ENCODE data around the gene NDUFA1. TPM values are rescaled to one million over a fixed set of nuclear protein-coding genes. Genes with fewer than 3 reads are reported as not detected.

NDUFA1 gene
- total and polyA plus RNA-seq, 2 of the 13 experiments (the other 11 are each of a cell fraction or from before 2014, with no cell fraction given): 150 to 167 TPM

DNA sequence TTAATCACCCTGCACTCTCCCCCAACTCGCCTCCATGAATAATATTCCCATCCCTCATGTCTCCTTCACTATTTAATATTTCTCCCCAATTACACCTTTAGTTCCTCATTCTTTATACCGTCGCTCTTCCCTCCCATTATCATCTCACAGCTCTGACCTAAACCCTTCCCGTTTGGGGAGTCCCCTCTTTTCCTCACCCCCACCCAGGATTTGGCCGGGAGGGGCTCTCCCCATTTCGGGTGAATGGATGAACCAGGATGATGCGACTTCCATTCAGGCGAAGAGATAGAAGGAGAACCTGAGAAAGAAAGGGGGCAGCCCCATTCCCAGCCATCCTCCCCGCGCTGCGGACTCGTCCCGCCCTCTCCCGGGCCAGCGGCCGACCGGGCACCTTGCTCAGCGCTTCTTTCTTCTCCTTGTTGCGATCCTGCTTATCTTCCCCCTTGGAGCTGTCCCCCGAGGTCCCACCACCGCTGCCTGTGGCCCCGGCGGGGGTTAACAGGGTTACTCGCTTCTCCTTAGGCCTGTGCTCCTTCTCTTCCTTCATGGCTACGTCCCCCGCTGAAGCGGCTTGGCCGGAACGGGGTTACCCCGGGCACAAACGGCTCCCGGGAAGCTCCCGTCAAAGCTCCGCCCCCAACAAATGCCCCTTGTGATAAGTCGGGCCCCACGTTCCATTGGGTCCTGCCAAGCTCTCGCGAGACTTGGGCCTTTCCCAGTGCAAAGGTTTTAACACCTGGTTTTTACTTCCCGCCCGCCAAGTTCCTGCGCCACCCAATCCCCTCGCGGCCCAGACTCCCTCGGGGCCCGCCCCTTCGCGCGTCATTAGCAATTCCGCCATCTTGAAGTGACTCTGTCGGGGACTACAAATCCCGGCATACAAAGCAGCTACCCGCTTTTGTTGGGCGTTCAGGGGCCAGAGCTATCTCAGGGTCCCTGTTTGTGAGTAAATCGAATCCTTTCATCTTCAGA lies 19.0 kb upstream of the NDUFA1 start, which contains the start of gene UPF3B (continued):
- TF ChIP-seq, protein P1, sequence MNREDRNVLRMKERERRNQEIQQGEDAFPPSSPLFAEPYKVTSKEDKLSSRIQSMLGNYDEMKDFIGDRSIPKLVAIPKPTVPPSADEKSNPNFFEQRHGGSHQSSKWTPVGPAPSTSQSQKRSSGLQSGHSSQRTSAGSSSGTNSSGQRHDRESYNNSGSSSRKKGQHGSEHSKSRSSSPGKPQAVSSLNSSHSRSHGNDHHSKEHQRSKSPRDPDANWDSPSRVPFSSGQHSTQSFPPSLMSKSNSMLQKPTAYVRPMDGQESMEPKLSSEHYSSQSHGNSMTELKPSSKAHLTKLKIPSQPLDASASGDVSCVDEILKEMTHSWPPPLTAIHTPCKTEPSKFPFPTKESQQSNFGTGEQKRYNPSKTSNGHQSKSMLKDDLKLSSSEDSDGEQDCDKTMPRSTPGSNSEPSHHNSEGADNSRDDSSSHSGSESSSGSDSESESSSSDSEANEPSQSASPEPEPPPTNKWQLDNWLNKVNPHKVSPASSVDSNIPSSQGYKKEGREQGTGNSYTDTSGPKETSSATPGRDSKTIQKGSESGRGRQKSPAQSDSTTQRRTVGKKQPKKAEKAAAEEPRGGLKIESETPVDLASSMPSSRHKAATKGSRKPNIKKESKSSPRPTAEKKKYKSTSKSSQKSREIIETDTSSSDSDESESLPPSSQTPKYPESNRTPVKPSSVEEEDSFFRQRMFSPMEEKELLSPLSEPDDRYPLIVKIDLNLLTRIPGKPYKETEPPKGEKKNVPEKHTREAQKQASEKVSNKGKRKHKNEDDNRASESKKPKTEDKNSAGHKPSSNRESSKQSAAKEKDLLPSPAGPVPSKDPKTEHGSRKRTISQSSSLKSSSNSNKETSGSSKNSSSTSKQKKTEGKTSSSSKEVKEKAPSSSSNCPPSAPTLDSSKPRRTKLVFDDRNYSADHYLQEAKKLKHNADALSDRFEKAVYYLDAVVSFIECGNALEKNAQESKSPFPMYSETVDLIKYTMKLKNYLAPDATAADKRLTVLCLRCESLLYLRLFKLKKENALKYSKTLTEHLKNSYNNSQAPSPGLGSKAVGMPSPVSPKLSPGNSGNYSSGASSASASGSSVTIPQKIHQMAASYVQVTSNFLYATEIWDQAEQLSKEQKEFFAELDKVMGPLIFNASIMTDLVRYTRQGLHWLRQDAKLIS (CRISPR knock-in tag; IDR thresholded peaks at IDR 0.05): no peak
- TF ChIP-seq, protein P2, sequence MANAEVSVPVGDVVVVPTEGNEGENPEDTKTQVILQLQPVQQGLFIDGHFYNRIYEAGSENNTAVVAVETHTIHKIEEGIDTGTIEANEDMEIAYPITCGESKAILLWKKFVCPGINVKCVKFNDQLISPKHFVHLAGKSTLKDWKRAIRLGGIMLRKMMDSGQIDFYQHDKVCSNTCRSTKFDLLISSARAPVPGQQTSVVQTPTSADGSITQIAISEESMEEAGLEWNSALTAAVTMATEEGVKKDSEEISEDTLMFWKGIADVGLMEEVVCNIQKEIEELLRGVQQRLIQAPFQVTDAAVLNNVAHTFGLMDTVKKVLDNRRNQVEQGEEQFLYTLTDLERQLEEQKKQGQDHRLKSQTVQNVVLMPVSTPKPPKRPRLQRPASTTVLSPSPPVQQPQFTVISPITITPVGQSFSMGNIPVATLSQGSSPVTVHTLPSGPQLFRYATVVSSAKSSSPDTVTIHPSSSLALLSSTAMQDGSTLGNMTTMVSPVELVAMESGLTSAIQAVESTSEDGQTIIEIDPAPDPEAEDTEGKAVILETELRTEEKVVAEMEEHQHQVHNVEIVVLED (CRISPR knock-in tag; IDR thresholded peaks at IDR 0.05; ENCODE audit: borderline replicate concordance): peak; percentile 26; the same call in 1 of the 2 replicates
- TF ChIP-seq SP1 (IDR thresholded peaks at IDR 0.05): peak; percentile 68; the same call in 1 of the 2 replicates
- no peak for TF ChIP-seq SP1 (CRISPR knock-in tag; IDR thresholded peaks at IDR 0.05)
- TF ChIP-seq MAFG (CRISPR knock-in tag; IDR thresholded peaks at IDR 0.05): no peak
- TF ChIP-seq ZNF326 (CRISPR knock-in tag; IDR thresholded peaks at IDR 0.05; ENCODE audit: borderline replicate concordance): no peak
- peak; percentile 77 for TF ChIP-seq CREB1 (IDR thresholded peaks at IDR 0.05)
- peak; percentile 90 for TF ChIP-seq CREB1 (CRISPR knock-in tag; IDR thresholded peaks at IDR 0.05)
- TF ChIP-seq, protein P3, sequence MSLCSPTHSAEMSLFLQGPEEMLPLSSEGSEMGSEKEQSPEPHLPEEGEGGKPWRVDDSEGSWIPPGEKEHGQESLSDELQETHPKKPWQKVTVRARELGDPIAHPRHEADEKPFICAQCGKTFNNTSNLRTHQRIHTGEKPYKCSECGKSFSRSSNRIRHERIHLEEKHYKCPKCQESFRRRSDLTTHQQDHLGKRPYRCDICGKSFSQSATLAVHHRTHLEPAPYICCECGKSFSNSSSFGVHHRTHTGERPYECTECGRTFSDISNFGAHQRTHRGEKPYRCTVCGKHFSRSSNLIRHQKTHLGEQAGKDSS (CRISPR knock-in tag; IDR thresholded peaks at IDR 0.05; ENCODE audit: borderline replicate concordance, low read depth): no peak
- TF ChIP-seq, protein P4, sequence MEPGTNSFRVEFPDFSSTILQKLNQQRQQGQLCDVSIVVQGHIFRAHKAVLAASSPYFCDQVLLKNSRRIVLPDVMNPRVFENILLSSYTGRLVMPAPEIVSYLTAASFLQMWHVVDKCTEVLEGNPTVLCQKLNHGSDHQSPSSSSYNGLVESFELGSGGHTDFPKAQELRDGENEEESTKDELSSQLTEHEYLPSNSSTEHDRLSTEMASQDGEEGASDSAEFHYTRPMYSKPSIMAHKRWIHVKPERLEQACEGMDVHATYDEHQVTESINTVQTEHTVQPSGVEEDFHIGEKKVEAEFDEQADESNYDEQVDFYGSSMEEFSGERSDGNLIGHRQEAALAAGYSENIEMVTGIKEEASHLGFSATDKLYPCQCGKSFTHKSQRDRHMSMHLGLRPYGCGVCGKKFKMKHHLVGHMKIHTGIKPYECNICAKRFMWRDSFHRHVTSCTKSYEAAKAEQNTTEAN (CRISPR knock-in tag; conservative IDR thresholded peaks at IDR 0.05): no peak
- peak; percentile 86 for TF ChIP-seq CREM (IDR thresholded peaks at IDR 0.05)
- no peak for TF ChIP-seq CREM (CRISPR knock-in tag; IDR thresholded peaks at IDR 0.05)
- no peak for TF ChIP-seq ZNF468 (CRISPR knock-in tag; IDR thresholded peaks at IDR 0.05)
- no peak for TF ChIP-seq PRPF4 (IDR thresholded peaks at IDR 0.05; ENCODE audit: low read depth, low read length, poor library complexity, severe bottlenecking)
- TF ChIP-seq ZNF20 (CRISPR knock-in tag; IDR thresholded peaks at IDR 0.05): no peak
- TF ChIP-seq ZSCAN31 (CRISPR knock-in tag; IDR thresholded peaks at IDR 0.05; ENCODE audit: low read depth): no peak
- no peak for TF ChIP-seq ZNF724P (CRISPR knock-in tag; IDR thresholded peaks at IDR 0.05; ENCODE audit: borderline replicate concordance)
- peak; percentile 79 for TF ChIP-seq NFYB (CRISPR knock-in tag; IDR thresholded peaks at IDR 0.05)
- TF ChIP-seq, protein P5, sequence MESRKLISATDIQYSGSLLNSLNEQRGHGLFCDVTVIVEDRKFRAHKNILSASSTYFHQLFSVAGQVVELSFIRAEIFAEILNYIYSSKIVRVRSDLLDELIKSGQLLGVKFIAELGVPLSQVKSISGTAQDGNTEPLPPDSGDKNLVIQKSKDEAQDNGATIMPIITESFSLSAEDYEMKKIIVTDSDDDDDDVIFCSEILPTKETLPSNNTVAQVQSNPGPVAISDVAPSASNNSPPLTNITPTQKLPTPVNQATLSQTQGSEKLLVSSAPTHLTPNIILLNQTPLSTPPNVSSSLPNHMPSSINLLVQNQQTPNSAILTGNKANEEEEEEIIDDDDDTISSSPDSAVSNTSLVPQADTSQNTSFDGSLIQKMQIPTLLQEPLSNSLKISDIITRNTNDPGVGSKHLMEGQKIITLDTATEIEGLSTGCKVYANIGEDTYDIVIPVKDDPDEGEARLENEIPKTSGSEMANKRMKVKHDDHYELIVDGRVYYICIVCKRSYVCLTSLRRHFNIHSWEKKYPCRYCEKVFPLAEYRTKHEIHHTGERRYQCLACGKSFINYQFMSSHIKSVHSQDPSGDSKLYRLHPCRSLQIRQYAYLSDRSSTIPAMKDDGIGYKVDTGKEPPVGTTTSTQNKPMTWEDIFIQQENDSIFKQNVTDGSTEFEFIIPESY (CRISPR knock-in tag; IDR thresholded peaks at IDR 0.05): no peak
- no peak for TF ChIP-seq HES4 (CRISPR knock-in tag; IDR thresholded peaks at IDR 0.05; ENCODE audit: borderline replicate concordance)

All from HepG2 (cell line).